ENCODE data around the gene ENTPD6. TPM values are rescaled to one million over a fixed set of nuclear protein-coding genes. Genes with fewer than 3 reads are reported as not detected.

Gene ENTPD6
- total and polyA plus RNA-seq, 2 donors (not counting 1 experiment from before 2014, with no cell fraction given) = 64.4 to 79.8 TPM

DNA sequence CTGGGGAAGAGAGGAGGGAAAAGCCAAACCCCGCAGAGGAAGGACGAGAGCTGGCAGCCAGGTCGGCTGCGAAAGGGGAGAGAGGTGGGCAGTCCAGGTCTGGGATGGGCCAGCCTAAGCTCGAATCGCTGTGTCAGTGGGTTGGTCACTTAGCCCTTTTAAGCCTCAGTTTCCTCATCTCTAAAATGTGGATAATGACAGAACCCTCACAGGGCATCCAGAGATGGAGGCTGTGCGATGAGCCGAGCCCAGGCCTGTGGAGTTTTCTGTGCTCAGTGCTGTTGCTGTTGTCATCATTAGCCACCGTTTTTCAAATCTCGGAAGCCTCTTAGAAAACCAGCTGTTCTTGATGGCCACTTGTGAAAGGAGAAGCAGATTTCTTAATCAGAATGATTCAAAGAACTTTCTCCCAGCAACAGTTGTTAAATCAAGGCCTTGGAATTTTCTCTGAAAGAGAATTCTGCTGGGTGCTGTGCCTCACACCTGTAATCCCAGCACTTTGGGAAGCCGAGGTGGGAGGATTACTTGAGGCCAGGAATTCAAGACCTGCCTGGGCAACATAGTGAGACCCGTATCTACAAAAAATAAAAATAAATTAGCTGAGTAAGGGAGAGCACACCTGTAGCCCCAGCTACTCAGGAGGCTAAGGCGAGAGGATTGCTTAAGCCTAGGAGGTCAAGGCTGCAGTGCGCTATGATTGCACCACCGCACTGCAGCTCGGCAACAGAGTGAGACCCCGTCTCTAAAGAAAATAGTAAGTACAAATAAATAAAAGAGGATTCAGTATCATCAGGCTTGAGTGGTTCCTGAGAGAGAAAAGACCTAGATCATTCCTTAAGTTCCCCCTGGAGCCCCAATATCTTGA lies 46.3 kb upstream of the ENTPD6 start:
- Histone ChIP-seq H3K4me1 (ENCODE audit: control insufficient read depth in 2 of 2, insufficient read depth in 2 of 2, low read length in 2 of 2) (peaks cover 9 to 10% of the 10 kb centered on the region in 2 donors), H3K27me3 (replicated peaks in 1 of 4; ENCODE audit: control extremely low read depth in 1 of 4, control insufficient read depth in 3 of 4, insufficient read depth in 4 of 4, low read length in 3 of 4) (peaks cover 0 to 29% (median 8%) of the 10 kb centered on the region in 4 experiments), H3K27ac (ENCODE audit: low read length in 2 of 2) (no peak overlapping the region), H4K20me1 (ENCODE audit: control insufficient read depth, insufficient read depth, low read length, poor library complexity, severe bottlenecking) (no peaks in the 10 kb centered on the region), H3K9ac (ENCODE audit: low read length) (peak overlapping the region; percentile 62), H3K4me2 (replicated peaks; ENCODE audit: low read depth, low read length, poor library complexity, severe bottlenecking) (peak overlapping the region; percentile 85), H2AFZ (ENCODE audit: insufficient read depth, low read depth, low read length, poor library complexity, severe bottlenecking) (peak overlapping the region; percentile 84), H3K9me3 (ENCODE audit: control extremely low read depth in 1 of 3, control insufficient read depth in 2 of 3, insufficient read depth in 1 of 3, low read length in 2 of 3) (no peaks in the 10 kb centered on the region), H3K4me3 (ENCODE audit: control extremely low read depth in 1 of 5, extremely low read depth in 1 of 5, insufficient read depth in 1 of 5, low read depth in 2 of 5, low read length in 4 of 5) (peak overlapping the region in 4 of 5 experiments; percentile 26 to 57 (median 42)), H3K79me2 (ENCODE audit: control insufficient read depth, insufficient read depth, low read length) (no peaks in the 10 kb centered on the region), H3K36me3 (replicated peaks in 1 of 2; ENCODE audit: control extremely low read depth in 1 of 2, control insufficient read depth in 1 of 2, extremely low read depth in 1 of 2, insufficient read depth in 2 of 2, low read length in 1 of 2) (no peaks in the 10 kb centered on the region)
- no peaks in the 10 kb centered on the region for H3K9me3 Mint-ChIP-seq (ENCODE audit: insufficient read depth)
- 64% methylated on average over 8 of the region's 17 CpGs for WGBS (ENCODE audit: insufficient coverage)
- intact Hi-C loops (cut with micrococcal nuclease) = no loop called here
- DNase-seq (no peak), ATAC-seq (ENCODE audit: low read depth) (no peak)
- ChIA-PET CTCF (interaction anchor here (0.9 kb wide), 1 partner anchor 250 kb away, joined by 3 read pairs; no protein-coding TSS in a partner anchor), POLR2A (no interaction called here)
- TF ChIP-seq, protein P1, sequence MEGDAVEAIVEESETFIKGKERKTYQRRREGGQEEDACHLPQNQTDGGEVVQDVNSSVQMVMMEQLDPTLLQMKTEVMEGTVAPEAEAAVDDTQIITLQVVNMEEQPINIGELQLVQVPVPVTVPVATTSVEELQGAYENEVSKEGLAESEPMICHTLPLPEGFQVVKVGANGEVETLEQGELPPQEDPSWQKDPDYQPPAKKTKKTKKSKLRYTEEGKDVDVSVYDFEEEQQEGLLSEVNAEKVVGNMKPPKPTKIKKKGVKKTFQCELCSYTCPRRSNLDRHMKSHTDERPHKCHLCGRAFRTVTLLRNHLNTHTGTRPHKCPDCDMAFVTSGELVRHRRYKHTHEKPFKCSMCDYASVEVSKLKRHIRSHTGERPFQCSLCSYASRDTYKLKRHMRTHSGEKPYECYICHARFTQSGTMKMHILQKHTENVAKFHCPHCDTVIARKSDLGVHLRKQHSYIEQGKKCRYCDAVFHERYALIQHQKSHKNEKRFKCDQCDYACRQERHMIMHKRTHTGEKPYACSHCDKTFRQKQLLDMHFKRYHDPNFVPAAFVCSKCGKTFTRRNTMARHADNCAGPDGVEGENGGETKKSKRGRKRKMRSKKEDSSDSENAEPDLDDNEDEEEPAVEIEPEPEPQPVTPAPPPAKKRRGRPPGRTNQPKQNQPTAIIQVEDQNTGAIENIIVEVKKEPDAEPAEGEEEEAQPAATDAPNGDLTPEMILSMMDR (IDR thresholded peaks at IDR 0.05) = no peak
- TF ChIP-seq EZH2 (IDR thresholded peaks at IDR 0.05; ENCODE audit: borderline replicate concordance, insufficient read depth, low read depth, low read length, poor library complexity, severe bottlenecking) = no peak
- peak overlapping the region; percentile 86 for H3K4me3 Mint-ChIP-seq
- peaks cover 35% of the 10 kb centered on the region for H3K27me3 Mint-ChIP-seq
- peaks cover 5% of the 10 kb centered on the region for H3K4me1 Mint-ChIP-seq
- no peak overlapping the region for H3K27ac Mint-ChIP-seq

DNA sequence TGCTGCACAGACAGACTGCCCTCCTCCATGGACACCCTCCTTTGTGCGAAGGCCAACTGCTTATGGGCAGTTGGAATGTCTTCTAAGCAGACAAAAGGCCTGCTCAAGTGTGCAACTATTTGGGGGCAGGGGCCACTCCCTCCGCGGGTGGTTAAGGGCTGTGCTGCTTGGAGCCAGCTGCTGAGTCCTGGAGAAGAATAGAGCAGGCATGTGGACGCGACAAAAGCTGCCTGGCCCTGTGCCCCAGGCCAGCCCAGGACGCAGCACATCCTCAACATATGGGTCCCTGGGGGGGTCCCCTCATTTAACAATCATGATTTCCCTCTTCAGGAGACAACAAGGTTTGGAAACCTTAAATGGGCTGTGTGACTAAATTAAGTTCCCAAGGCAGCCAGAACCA lies 45.5 kb upstream of the ENTPD6 start:
- TF ChIP-seq EZH2 (IDR thresholded peaks at IDR 0.05; ENCODE audit: borderline replicate concordance, insufficient read depth, low read depth, low read length, poor library complexity, severe bottlenecking) = no peak
- TF ChIP-seq, protein P1 (IDR thresholded peaks at IDR 0.05) = no peak
- H3K4me1 ChIP-seq (ENCODE audit: control insufficient read depth in 2 of 2, insufficient read depth in 2 of 2, low read length in 2 of 2) = peaks cover 9 to 10% of the 10 kb centered on the region in 2 donors
- no peak for ATAC-seq (ENCODE audit: low read depth)
- peak overlapping the region; percentile 18 for H3K4me3 Mint-ChIP-seq
- no peaks in the 10 kb centered on the region for H4K20me1 ChIP-seq (ENCODE audit: control insufficient read depth, insufficient read depth, low read length, poor library complexity, severe bottlenecking)
- POLR2A ChIA-PET = no interaction called here
- no peaks in the 10 kb centered on the region for H3K9me3 ChIP-seq (ENCODE audit: control extremely low read depth in 1 of 3, control insufficient read depth in 2 of 3, insufficient read depth in 1 of 3, low read length in 2 of 3)
- H3K9ac ChIP-seq (ENCODE audit: low read length) = no peak overlapping the region
- H3K4me3 ChIP-seq (ENCODE audit: control extremely low read depth in 1 of 5, extremely low read depth in 1 of 5, insufficient read depth in 1 of 5, low read depth in 2 of 5, low read length in 4 of 5) = no peak overlapping the region
- intact Hi-C loops (cut with micrococcal nuclease) = no loop called here
- CTCF ChIA-PET = no interaction called here
- peaks cover 29% of the 10 kb centered on the region for H3K27me3 Mint-ChIP-seq
- no peaks in the 10 kb centered on the region for H3K9me3 Mint-ChIP-seq (ENCODE audit: insufficient read depth)
- 94% methylated on average over 2 of the region's 6 CpGs for WGBS (ENCODE audit: insufficient coverage)
- no peak overlapping the region for H2AFZ ChIP-seq (ENCODE audit: insufficient read depth, low read depth, low read length, poor library complexity, severe bottlenecking)
- no peak overlapping the region for H3K27ac Mint-ChIP-seq
- H3K36me3 ChIP-seq (replicated peaks in 1 of 2; ENCODE audit: control extremely low read depth in 1 of 2, control insufficient read depth in 1 of 2, extremely low read depth in 1 of 2, insufficient read depth in 2 of 2, low read length in 1 of 2) = no peaks in the 10 kb centered on the region
- peaks cover 5% of the 10 kb centered on the region for H3K4me1 Mint-ChIP-seq
- no peak overlapping the region for H3K27ac ChIP-seq (ENCODE audit: low read length in 2 of 2)
- peaks cover 0 to 29% (median 8%) of the 10 kb centered on the region in 4 experiments for H3K27me3 ChIP-seq (replicated peaks in 1 of 4; ENCODE audit: control extremely low read depth in 1 of 4, control insufficient read depth in 3 of 4, insufficient read depth in 4 of 4, low read length in 3 of 4)
- no peaks in the 10 kb centered on the region for H3K79me2 ChIP-seq (ENCODE audit: control insufficient read depth, insufficient read depth, low read length)
- DNase-seq = no peak
- no peak overlapping the region for H3K4me2 ChIP-seq (replicated peaks; ENCODE audit: low read depth, low read length, poor library complexity, severe bottlenecking)

All from B cell (primary cell).